Liver (tissue), 9 donors: Measurements from ENCODE around the gene TOX4. TPM values are rescaled to one million over a fixed set of nuclear protein-coding genes. Genes with fewer than 3 reads are reported as not detected.
A peak's percentile ranks its signal among the peaks of the same experiment; 100 is the strongest.

Source experiments
- DNase-seq: peaks from one replicate; pipeline ENCODE4 v3.0.0-alpha.2; 2017; ENCODE audit warnings: low spot score
- H3K27ac ChIP-seq, 2 donors: one replicate each; pipeline ENCODE4 v1.7.0; 2013; ENCODE audit warnings: inconsistent platforms in 2 of 2, low read length in 2 of 2, control low read depth in 1 of 2, low read depth in 1 of 2, mild to moderate bottlenecking in 1 of 2
- H3K27me3 ChIP-seq, 4 donors: one replicate each; pipeline versions ENCODE4 v1.6.1 to v1.7.0; 2013; ENCODE audit warnings: low read length in 3 of 4, inconsistent platforms in 1 of 4, mild to moderate bottlenecking in 1 of 4, moderate library complexity in 1 of 4; ENCODE audit not compliant: control insufficient read depth in 4 of 4, insufficient read depth in 4 of 4
- H3K36me3 ChIP-seq, 4 donors: one replicate each; pipeline versions ENCODE4 v1.6.1 to v1.7.0; 2013; ENCODE audit warnings: low read length in 3 of 4, mild to moderate bottlenecking in 3 of 4, low read depth in 1 of 4, moderate library complexity in 1 of 4; ENCODE audit not compliant: control insufficient read depth in 4 of 4, insufficient read depth in 3 of 4
- H3K4me1 ChIP-seq, 4 donors: one replicate each; pipeline versions ENCODE4 v1.6.1 to v1.7.0; 2013; ENCODE audit warnings: low read length in 3 of 4, mild to moderate bottlenecking in 3 of 4, moderate library complexity in 1 of 4; ENCODE audit not compliant: control insufficient read depth in 4 of 4, insufficient read depth in 4 of 4
- H3K4me3 ChIP-seq, 3 donors: one replicate each; pipeline versions ENCODE4 v1.6.1 to v1.7.0; 2013; ENCODE audit warnings: low read length in 3 of 3, control low read depth in 1 of 3, low read depth in 1 of 3, mild to moderate bottlenecking in 1 of 3
- H3K9ac ChIP-seq, 2 donors: one replicate each; pipeline ENCODE4 v1.7.0; 2013; ENCODE audit warnings: low read length in 2 of 2, mild to moderate bottlenecking in 2 of 2, moderate library complexity in 2 of 2, control low read depth in 1 of 2, low read depth in 1 of 2
- H3K9me3 ChIP-seq, 4 donors: one replicate each; pipeline versions ENCODE4 v1.6.1 to v1.7.0; 2013; ENCODE audit warnings: low read length in 3 of 4; ENCODE audit not compliant: control insufficient read depth in 4 of 4
- CTCF ChIP-seq: fragments of 150-350 bp; IDR thresholded peaks from 2 replicates; pipeline ENCODE4 v1.5.1; 2017; ENCODE audit warnings: improper control_type of control experiment, low read depth, low read length; ENCODE audit not compliant: missing input control
- EGR1 ChIP-seq, 2 donors: IDR thresholded peaks; 2 replicates each; pipeline ENCODE4 v1.6.1; 2016 to 2018; ENCODE audit warnings: antibody characterized with exemption in 2 of 2, low read depth in 2 of 2
- FOXA1 ChIP-seq: IDR thresholded peaks from 2 replicates; pipeline ENCODE4 v1.6.1; 2016; ENCODE audit warnings: antibody characterized with exemption
- FOXA2 ChIP-seq: IDR thresholded peaks from 2 replicates; pipeline ENCODE4 v1.6.1; 2016; ENCODE audit warnings: antibody characterized with exemption
- GABPA ChIP-seq, 2 donors: IDR thresholded peaks in 1 of 2; conservative IDR thresholded peaks in 1 of 2; 2 replicates each; pipeline ENCODE4 v1.6.1; 2016; ENCODE audit warnings: antibody characterized with exemption in 2 of 2, mild to moderate bottlenecking in 1 of 2, moderate library complexity in 1 of 2
- HNF4A ChIP-seq, 2 donors: conservative IDR thresholded peaks; 2 replicates each; pipeline ENCODE4 v1.6.1; 2016; ENCODE audit warnings: antibody characterized with exemption in 2 of 2, mild to moderate bottlenecking in 2 of 2
- JUND ChIP-seq, 2 donors: IDR thresholded peaks; 2 replicates each; pipeline ENCODE4 v1.6.1; 2016; ENCODE audit warnings: antibody characterized with exemption in 2 of 2
- MAX ChIP-seq: IDR thresholded peaks from 2 replicates; pipeline ENCODE4 v1.6.1; 2016; ENCODE audit warnings: antibody characterized with exemption
- NR2F2 ChIP-seq: IDR thresholded peaks from 2 replicates; pipeline ENCODE4 v1.6.1; 2016; ENCODE audit warnings: antibody characterized with exemption
- RAD21 ChIP-seq, 2 donors: IDR thresholded peaks; 2 replicates each; pipeline ENCODE4 v1.6.1; 2016; ENCODE audit warnings: antibody characterized with exemption in 2 of 2, mild to moderate bottlenecking in 2 of 2
- RXRA ChIP-seq, 2 donors: IDR thresholded peaks; 2 replicates each; pipeline ENCODE4 v1.6.1; 2017 to 2018; ENCODE audit warnings: antibody characterized with exemption in 2 of 2, mild to moderate bottlenecking in 1 of 2
- TAF1 ChIP-seq: conservative IDR thresholded peaks from 2 replicates; pipeline ENCODE4 v1.6.1; 2016; ENCODE audit warnings: antibody characterized with exemption, mild to moderate bottlenecking
- YY1 ChIP-seq: IDR thresholded peaks from 2 replicates; pipeline ENCODE4 v1.6.1; 2016; ENCODE audit warnings: antibody characterized with exemption, mild to moderate bottlenecking
- WGBS: extraction: QIAGEN DNeasy Blood & Tissue Kit; methylation state at CpG from one replicate; pipeline ENCODE4 v1.1.7; 2013; 5-methylcytosine and 5-hydroxymethylcytosine counted together
- polyA plus RNA-seq, 2 donors: library from polyadenylated mRNA; stranded (reverse) in 1 of 2; unstranded in 1 of 2; fragments of 200-250 nt in 1 of 2; fragments of >200 nt in 1 of 2; fragmentation: Nextera tagmentation in 1 of 2; extraction: Ambion mirVana in 1 of 2; gene quantifications; one replicate each; pipeline versions ENCODE4 v1.2.1 to v1.2.3, GENCODE V29; 2013 to 2015
- total RNA-seq, 2 donors: library from RNA; depleted of rRNA; stranded (reverse); fragments of >200 nt; gene quantifications; one replicate each; pipeline ENCODE4 v1.2.3, GENCODE V29; 2014
- TF ChIP-seq, protein P1 (sequence below): IDR thresholded peaks from 2 replicates; pipeline ENCODE4 v1.6.1; 2016; ENCODE audit warnings: antibody characterized with exemption, mild to moderate bottlenecking
- TF ChIP-seq, protein P2 (sequence below): IDR thresholded peaks from 2 replicates; pipeline ENCODE4 v1.6.1; 2016; ENCODE audit warnings: antibody characterized with exemption
- donor health status: healthy.
- donor health status: healthy.
- donor health status: healthy.
- donor health status: healthy.
- donor health status: healthy.

The TOX4 gene
- total and polyA plus RNA-seq, 4 donors: 16.9 to 29.8 (median 20.4) TPM

DNA sequence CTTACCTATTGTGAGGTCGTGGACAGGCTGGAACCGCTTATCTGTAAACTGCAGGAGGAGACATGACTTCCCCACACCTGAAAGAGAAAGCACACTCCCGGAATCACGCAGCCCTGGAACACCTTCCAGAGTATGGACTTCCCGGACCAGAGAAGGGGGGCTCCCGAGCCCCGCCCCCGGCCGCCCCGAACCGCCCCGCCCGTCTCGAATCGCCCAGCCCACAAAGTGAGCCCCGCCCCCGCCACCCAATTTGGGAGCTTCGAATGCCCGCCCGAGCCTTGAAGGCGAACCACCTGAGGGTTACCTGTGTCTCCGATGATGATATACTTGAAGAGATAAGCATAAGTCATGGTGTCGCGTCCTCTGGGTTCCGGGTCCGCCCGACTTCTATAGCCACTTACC lies 471 bp upstream of the TOX4 start:
- H3K27me3 ChIP-seq: no peaks in the 10 kb centered on the region
- peaks cover 0 to 13% (median 3%) of the 10 kb centered on the region in 4 donors for H3K36me3 ChIP-seq
- peak overlapping the region; percentile 89 to 93 for H3K9ac ChIP-seq
- peak; percentile 45 for TF ChIP-seq TAF1
- no peak for TF ChIP-seq NR2F2
- H3K27ac ChIP-seq: peak overlapping the region; percentile 80 to 91
- DNase-seq: peak; percentile 92
- H3K9me3 ChIP-seq: no peaks in the 10 kb centered on the region
- 1% methylated on average over 27 of the region's 27 CpGs for whole genome bisulfite sequencing
- peak overlapping the region; percentile 62 to 100 (median 90) for H3K4me3 ChIP-seq
- peaks cover 8 to 25% (median 15%) of the 10 kb centered on the region in 4 donors for H3K4me1 ChIP-seq

- no peak overlapping the region for H3K9ac ChIP-seq
- no peak overlapping the region for H3K4me3 ChIP-seq
- peaks cover 0 to 3% (median 0%) of the 10 kb centered on the region in 4 donors for H3K4me1 ChIP-seq
- H3K9me3 ChIP-seq: no peaks in the 10 kb centered on the region
- H3K36me3 ChIP-seq: peaks cover 10 to 48% (median 30%) of the 10 kb centered on the region in 4 donors
- WGBS: 81% methylated on average over 1 of the region's 1 CpG
- DNase-seq: no peak
- TF ChIP-seq TAF1 (no peak), CTCF (no peak), FOXA1 (no peak), FOXA2 (no peak), HNF4A (conservative IDR thresholded peaks at IDR 0.05) (no peak), RXRA (IDR thresholded peaks at IDR 0.05) (no peak), GABPA (IDR thresholded peaks at IDR 0.05 in 1 of 2, conservative IDR thresholded peaks at IDR 0.05 in 1 of 2) (no peak), MAX (no peak), NR2F2 (no peak), YY1 (no peak), EGR1 (IDR thresholded peaks at IDR 0.05; ENCODE audit: low read depth in 2 of 2) (no peak), JUND (IDR thresholded peaks at IDR 0.05) (no peak), RAD21 (IDR thresholded peaks at IDR 0.05) (no peak)
- TF ChIP-seq, protein P1, sequence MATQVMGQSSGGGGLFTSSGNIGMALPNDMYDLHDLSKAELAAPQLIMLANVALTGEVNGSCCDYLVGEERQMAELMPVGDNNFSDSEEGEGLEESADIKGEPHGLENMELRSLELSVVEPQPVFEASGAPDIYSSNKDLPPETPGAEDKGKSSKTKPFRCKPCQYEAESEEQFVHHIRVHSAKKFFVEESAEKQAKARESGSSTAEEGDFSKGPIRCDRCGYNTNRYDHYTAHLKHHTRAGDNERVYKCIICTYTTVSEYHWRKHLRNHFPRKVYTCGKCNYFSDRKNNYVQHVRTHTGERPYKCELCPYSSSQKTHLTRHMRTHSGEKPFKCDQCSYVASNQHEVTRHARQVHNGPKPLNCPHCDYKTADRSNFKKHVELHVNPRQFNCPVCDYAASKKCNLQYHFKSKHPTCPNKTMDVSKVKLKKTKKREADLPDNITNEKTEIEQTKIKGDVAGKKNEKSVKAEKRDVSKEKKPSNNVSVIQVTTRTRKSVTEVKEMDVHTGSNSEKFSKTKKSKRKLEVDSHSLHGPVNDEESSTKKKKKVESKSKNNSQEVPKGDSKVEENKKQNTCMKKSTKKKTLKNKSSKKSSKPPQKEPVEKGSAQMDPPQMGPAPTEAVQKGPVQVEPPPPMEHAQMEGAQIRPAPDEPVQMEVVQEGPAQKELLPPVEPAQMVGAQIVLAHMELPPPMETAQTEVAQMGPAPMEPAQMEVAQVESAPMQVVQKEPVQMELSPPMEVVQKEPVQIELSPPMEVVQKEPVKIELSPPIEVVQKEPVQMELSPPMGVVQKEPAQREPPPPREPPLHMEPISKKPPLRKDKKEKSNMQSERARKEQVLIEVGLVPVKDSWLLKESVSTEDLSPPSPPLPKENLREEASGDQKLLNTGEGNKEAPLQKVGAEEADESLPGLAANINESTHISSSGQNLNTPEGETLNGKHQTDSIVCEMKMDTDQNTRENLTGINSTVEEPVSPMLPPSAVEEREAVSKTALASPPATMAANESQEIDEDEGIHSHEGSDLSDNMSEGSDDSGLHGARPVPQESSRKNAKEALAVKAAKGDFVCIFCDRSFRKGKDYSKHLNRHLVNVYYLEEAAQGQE: no peak
- TF ChIP-seq, protein P2, sequence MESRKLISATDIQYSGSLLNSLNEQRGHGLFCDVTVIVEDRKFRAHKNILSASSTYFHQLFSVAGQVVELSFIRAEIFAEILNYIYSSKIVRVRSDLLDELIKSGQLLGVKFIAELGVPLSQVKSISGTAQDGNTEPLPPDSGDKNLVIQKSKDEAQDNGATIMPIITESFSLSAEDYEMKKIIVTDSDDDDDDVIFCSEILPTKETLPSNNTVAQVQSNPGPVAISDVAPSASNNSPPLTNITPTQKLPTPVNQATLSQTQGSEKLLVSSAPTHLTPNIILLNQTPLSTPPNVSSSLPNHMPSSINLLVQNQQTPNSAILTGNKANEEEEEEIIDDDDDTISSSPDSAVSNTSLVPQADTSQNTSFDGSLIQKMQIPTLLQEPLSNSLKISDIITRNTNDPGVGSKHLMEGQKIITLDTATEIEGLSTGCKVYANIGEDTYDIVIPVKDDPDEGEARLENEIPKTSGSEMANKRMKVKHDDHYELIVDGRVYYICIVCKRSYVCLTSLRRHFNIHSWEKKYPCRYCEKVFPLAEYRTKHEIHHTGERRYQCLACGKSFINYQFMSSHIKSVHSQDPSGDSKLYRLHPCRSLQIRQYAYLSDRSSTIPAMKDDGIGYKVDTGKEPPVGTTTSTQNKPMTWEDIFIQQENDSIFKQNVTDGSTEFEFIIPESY: no peak
- no peak overlapping the region for H3K27ac ChIP-seq
- H3K27me3 ChIP-seq: no peaks in the 10 kb centered on the region
Measured at GRCh38 chr14:21486640-21487087, 9.7 kb downstream of the TOX4 start.
